Inflammatory macrophage treated with lipopolysaccharide for 4 hours (primary cell): ENCODE measurements around the gene BEST4.
A peak's percentile ranks its signal among the peaks of the same experiment; 100 is the strongest.
"Not testable (repeated sequence)": the region's sequence is repeated elsewhere in the genome, so short reads cannot be mapped to it uniquely, and the experiment has no call there.

Experiments used
- DNase-seq: peaks from one replicate; pipeline ENCODE4 v3.0.0-alpha.2; 2020

BEST4 gene

DNA sequence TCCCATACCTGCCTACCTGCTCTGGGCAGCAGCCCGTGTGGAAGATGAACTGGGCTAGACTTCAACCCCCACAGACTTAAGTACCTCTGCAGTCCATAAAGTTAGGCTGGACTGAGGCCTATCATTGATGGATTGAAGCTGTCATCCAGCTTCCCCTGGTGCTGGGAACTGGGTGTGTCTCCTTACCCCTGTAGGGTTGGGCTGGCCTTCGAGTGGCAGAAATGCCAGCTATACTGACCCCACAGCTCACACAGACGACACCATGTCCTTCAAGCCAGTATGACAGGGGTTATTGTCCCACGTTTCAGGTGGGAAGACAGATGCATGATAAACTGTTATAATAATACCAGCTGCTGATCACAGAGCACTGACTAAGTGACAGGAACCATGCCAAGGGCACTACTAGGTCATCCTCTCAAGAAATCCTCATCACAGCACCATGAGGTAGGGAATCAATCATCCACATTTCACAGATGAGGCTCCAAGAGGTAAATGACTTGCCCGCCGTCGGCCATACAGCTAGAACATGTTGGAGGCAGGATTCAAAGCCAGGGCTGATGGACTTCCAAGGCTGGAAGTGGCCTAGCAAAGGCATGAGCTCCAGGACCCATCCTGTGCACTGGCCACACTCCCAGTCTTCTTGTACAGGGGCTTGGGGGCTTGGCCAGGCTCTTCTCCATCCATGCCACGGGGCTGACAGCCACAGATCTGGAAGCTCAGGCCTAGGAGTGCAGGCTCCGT is at the start of gene BEST4:
BEST4 (minus strand) TSS at position 51 of the 741 bp plus-strand sequence. CDS start 465 bp downstream, outside the sequence.
- DNase-seq, result no peak

DNA sequence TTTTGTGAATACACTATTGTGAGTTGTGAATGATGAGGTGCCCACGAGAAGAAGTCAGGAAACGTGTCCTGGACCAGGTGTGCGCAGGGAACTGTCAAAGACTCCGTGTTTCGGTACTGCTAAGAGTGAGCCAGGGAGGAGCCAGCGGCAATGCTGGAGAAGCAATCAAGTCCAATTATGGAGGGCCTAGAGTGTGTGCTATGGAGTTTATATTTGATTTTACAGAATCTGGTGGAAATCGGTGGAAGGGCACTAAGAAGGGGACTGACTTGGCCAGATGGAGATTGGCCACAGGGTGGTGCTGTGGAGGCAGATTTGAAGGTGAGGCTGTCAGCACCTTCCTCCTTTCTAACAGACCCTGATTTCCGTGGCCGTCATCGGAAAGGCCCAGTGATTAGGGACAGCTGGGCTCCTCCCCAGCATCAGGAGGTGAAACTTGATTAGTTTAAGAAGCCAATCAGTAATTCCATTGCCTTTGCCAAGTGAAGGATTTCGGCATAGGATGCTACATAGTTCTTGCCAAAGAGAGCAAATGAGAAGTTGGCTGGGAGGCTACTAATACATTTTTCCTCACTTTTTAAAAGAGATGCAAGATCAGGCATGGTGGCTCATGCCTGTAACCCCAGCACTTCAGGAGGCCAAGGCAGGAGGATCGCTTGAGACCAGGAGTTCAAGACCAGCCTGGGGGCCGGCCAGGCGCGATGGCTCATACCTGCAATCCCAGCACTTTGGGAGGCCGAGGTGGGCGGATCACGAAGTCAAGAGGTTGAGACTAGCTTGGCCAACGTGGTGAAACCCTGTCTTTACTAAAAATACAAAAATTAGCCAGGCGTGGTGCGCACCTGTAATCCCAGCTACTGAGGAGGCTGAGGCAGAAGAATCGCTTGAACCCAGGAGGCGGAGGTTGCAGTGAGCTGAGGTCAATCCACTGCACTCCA is 48.0 kb upstream of the BEST4 start:
- DNase-seq, result peak; percentile 82

DNA sequence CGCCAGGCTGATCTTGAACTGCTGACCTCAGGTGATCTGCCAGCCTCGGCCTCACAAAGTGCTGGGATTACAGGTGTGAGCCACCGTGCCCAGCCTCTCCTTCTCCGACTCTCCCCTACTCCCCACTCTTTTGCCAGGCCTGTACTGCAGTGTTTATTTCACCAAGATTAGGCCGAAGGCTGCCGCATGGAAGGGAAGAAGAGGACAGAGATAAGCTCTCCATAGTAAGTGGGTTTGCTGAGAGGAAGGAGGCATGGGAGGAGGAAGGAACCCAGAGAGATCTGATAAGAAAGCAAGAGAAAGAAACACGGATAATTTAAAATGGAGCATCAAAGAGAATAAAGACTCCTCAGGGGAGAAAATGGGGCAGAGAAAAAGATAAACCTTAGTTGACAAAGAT is 46.4 kb upstream of the BEST4 start:
- no peak for DNase-seq

DNA sequence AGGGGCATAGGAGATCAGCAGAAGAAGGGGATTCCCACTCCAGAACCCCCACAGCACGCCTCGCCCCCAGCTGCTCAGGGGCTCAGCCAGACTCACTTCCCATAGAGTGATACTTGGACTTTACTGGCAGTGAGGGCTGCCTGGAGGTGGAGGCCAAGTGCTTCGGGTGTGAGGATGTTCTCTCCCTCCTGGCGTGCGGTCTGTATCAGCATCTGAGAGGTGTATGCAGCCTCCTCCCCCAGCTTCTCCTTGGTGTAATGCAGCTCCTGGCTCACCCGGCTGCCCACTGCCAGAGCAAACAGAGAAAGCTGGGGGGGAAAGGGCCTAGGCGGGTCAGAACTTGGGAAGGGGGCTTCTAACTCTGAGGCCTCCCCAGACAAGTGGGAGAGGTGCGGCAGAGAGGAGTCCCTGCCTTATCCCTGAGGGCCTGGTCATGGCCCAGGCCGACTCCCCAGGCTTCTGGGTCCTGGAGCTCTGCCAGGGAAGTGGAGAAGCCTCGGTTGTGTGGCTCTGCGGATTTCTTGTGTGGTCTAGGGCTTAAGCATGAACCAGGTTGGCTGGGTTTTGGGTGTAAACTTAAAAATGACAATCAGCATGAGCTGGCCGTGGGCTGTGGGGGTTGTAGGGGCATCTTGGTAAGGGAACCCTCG is 44.2 kb upstream of the BEST4 start:
- DNase-seq, result no peak

DNA sequence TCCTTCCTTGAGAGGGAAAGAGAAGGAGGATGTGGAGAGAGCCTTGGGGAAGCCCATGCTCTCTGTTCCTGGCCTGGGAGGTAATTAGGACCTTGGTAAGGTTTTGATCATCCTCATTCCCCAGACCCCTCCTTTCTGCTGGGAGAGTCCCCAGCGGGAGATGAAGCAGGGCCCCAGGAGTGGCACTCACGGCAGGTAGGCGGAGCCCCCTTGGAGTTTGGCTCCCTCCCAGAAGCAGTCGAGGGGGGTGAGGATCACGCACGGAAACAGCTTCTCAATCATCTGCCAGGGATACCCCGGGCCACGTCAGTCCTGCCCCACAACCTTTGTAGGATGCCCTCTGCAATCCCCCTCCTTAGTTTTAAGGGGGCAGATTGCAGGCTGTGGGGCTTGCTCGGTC is 43.5 kb upstream of the BEST4 start:
- no peak for DNase-seq

DNA sequence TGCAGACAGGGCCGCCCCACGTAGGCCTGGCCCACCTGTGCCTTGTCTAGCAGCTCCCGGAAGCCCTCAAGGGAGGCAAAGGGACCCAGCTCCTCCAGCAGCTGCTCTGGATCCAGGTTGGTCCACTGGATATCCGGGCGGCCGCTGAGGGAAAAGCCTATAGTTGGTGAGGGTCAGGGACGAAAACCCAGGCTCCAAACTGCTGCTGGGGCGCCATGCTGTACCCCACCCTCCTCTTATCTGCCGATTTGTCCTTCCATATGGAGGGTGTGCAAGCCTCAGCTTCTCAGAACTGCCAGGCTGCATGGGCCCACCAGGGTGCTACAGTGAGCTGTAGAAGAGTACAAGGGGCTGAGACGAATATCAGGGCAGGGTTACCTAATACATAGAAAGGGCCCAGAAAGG is 42.9 kb upstream of the BEST4 start:
- no peak for DNase-seq

DNA sequence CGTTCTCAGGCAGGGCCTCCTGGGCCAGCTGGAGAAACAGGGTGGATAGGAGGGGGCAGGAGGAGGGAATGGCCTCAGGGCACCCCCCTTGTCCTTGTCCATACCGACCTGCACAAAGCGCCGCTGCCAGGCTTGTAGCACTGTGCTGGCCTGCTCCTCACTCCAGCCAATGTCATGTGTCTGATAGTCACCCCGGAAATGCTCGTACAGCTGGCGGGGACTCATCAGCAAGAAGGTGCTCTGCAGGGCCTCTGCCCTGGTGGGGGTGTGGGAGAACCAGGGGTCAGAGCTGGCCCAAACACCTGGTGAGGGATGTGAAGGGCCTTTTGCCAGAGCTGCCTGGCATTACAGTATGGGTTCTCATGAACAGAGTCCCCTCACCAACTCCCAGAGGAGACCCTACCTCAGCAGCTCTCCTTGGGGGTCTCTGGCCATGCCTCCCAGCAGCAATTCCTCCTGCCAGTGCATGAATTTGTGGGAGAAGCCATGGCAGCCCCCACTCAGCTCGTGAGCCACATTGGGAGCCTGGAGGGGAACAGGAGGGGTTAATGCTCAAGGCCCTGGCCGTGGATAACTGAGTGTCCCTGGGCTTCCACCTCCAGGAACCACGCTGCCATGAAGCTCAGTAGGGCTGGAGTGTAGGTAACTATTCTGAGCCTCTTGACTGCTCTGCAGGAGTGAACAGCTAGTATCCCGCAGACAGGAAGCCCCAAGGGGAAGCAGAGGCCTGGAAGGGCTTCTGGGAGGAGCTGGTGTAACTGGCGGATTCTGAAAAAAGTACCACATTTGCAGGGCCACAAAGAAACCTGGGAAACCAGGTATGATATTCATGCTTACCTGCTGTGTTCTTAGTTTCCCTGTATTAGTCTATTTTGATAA is 41.8 kb upstream of the BEST4 start:
- no peak for DNase-seq

DNA sequence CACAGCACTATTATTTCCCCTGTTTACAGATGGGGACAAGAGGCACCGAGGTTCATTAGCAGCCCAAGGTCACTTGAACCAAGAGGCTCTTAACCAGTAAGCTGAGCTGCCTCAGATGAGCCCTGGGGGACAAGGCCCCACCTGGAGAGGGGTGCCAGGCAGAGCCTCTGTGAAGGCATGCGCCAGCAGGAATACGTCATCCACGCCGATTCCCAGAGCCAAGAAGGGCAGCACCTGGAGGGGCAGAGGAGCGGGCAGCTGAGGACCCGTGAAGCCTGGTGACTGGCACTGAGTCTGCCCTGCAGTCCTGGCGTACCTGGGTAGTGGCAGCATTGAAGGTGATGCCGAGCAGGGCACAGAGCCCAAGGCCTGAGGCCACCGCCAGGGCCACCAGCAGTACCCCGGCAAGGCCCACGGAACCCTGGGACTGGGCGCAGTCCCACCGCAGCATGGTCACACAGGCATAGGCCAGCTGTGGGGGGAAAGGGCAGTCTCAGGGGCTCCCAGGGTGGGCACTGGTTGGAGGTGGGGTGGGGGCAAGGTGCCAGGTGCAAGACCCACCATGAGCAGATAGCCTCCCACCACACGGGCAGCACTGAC is 41.0 kb upstream of the BEST4 start:
- DNase-seq, result no peak

DNA sequence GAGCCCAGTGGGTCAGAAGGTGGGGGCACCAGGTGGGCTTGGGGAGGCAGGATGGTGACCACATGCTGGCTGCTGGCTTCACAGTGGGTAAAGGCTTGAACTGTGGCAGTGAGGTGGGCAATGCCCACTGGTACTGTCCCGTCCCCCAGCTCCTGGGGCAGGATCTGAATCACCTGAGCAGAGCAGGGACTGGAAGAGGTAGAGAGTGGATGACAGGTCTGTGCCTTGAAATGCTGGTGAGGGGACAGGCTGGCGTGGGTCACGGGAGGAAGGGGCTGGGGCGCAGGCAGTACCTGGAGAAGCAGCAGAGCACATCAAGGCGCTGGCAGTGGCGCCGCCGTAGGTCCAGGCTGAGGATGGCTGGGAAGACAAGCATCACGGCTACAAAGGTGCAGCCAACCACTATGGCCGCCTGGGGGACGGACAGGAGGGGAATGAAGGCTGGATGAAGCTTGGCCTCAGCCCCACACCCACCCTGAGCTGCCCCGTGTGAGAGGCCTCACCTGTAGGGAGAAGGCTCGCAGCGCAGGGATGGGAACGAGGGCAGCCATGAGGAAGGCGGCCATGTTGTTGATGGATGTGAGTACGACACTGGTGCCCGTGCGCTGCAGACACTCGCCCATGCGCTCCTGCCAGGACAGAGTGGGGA is 40.2 kb upstream of the BEST4 start:
- no peak for DNase-seq

DNA sequence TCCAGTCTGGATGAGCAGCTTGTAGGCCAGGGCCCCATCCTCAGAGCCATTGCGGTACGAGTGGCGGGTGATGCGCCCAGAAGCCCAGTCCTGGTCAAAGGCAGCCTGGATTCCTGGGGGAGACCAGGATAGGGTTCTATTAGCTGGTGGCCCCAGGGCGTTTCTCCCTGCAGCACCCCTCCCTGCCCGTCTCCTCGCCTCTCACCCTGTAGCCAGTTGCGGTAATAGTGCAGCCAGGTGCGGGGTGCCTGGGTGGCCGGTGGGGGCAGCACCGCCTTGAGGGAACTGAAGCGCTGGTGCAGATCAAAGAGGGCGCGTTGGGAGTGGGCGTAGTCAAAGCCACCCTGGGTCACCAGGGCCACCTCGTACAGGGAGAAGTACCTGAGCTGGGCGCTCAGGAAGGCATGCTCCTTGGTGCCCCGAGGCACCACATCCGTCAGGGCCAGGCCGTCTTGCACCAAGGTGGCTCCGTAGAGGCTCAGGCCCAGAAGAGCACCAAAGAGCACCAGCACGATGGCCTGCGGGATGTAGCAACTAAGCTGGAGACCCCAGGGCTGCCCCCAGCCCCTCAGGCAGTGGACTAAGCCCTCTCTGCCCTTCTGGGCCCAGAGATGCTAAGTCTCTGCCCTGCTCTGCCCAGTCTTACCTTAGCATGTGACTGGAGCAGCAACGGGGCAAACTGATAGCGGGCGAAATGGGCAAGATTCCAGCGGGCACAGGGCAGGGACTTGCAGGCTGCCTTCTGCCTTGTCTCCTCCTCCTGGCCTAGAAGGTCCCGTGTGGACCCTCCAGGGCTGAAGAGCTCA is 39.4 kb upstream of the BEST4 start:
- DNase-seq, result no peak

DNA sequence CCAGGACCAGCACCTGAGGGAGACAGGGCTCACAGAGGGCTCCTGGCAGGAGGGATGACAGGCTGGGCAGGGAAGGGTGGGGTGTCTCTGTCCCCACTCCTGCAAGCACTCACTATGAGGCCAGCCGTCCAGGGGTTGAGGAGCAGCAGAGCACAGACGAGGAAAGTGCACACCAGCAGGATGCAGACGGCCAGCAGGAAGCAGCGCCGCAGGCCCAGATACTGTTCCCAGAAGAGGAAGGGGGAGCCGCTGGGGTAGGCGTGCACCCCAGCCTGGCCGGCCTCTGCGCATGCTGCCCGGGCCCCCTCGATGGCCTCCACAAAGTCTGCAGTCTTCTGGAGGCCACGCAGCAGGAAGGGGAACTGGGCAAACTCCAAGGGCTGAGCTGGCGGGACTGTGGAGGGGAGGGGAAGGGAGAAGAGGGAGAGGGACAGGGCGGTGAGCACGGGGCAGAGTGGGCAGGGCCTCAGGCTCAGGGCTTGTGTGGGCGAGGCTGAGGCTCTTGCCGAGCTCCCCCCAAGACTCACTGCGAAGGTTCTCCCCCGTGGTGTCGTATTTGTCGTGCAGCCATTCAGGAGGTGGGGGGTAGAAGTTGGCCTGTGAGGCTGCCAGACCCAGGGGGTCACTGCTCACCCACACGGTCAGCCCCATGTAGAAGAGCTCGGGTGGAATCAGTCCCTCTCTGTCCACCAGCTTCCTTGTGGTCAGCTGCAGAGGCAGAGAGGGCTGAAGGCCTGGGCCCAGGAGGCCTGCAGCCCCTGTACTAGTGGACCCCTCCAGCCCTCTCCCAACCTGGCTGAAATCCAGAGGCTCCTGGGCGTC is 38.6 kb upstream of the BEST4 start:
- DNase-seq, result peak; percentile 81

DNA sequence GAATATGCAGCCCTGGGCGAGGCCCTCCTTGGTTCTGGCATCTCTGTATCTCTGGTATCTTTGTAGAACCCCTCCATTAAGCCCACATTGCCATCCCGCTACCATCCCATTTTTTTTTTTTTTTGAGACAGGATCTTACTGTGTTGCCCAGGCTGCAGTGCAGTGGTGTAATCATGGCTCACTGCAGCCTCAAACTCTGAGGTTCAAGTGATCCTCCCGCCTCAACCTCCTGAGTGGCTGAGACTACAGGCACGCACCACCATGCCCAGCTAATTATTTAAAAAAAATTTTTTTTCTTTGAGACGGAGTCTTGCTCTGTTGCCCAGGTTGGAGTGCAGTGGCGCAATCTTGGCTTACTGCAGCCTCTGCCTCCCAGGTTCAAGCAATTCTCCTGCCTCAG is 36.4 kb upstream of the BEST4 start:
- not testable (repeated sequence) for DNase-seq

DNA sequence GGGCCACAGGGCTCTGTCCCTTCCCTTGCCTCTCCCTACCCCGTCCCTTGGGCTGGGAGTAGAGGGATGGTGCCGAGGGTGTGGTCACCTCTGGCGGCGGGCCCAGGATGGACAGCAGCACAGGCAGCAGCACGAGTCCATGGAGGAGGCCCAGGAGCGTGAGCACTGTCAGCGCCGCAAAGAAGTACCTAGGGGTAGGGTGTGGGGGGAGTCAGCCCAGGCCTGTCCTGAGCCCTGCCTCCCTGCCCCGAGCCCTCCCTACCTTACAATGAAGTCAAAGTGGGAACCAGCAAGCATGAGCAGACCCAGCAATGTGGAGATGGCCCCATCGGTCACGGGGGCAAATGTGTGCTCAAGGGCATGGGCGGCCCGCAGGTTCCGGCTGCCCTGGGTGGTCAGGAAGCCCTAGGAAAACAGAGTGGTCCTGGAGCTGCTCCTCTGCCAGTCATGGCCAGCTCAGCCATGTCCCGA is 35.0 kb upstream of the BEST4 start:
- no peak for DNase-seq

DNA sequence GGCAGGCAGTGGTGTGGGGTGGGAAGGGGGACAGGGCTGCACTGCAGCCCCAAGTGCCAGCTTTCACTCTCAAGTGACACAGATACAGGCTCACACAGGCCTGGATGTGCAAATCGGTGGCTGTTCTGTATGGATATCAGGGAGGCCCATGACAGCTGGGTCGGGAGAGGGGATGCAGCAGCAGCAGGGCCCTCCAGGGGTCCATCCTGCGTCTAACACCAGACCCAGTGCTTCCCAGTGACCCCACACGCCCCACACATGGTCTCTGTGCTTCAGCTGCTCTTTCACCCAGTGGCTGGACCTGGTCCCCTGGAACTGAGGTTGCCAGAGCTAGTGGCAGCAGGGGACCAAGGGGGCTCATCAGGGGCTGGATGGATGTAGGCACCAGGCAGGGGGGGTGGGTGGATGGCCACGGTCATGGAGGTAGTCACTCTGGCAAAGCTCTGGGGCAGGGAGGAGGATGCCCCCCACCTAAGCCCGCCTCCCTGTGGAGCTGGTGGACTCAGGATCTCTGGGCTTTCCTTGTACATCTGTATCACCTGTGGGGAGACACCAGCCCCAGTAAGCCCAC is 34.2 kb upstream of the BEST4 start:
- DNase-seq, result no peak

DNA sequence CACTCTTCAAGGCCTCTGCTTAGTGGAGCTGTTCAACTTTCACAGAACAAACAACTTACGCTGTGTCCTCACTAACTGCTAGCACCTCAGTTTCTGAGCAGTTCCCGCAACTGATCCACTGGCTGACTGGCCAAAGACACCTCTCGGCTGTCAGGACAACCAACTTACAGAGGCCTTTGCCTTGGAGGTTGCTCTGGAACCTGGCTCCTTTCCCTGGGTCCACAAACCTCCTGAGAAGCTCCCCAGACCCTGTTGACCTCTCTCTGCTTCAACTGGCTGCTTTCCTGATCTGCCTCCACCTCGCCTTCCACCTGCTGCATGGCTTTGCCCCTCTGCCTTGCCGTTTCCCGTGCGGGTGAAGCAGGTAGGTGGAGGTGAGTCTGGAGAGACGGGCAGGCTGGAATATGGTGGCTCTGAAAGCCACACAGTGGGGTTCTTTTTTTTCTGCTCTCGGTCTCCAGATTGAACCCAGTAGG is 33.3 kb upstream of the BEST4 start:
- no peak for DNase-seq

DNA sequence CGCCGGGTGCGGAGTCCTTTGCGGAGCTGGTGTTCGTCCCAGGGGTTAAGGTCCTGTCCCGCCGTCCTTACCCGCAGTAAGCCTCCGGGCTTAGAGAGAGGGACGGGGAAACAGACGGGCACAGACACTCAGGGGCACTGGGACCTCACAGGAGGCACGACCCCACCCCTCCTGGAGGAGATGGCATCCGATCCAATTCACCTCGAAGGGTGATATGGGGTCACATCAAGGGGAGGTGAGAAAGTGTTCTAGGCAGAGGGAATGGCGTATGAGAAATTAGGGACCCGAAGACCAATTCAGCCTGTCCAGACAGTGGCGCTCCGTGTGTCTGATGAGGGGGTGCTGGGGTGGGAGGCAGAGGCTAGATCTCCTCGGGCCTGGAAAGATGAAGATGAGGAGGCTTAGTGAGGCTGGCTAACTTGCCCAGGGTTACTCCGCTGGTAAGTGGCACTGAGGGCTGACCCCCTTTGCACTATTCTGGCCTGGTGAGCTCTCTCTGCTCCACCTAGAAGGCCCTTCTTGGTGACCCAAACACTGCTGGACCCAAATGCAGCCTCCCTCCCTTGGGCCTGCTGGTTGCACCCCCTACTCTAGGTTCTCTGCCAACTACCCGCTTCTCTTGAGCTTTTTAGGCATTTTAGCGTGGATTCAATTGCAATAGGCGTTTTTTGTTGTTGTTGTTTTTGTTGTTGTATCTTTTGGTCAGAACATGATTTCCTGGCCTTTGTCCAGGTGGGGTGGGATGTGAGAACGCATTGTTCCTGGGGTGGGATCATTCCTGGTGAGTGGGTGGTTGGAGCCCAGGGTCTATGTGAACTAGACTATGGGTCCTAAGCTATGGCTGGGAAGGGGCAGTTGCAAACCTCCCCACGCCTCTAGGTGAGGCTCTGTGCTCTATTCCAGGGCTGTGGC is 32.6 kb upstream of the BEST4 start:
- no peak for DNase-seq

DNA sequence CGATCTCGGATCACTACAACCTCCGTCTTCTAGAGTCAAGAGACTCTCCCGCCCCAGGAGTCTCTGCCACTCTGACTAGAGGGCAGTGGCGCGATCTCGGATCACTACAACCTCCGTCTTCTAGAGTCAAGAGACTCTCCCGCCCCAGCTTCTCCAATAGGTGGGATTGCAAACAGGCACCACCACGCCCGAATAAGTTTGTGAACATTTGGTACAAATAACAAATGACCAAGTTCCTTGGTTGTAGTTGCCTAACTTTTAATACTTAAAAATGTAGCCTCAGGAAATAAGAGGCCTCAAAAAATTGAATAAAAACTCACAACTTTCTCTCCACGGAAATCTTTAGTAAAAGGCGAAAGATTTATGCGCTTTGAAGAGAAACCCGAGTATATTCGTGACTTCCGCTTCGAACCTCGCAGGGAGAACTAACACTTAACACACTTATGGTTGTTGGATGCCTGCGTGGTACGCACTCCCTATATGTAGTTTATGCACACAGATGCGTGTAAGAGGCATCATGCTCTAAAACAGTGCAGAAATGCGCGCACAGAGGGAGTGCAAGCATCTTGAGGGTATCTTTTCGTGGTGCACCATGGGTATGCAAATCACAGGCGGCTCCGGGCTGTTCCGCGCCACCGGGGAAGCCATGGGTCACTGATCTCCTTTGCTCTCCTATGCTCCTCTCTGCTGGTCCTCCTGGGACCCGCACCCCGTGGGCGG is 31.8 kb upstream of the BEST4 start:
- DNase-seq, result peak; percentile 84
